Central memory CD4-positive, alpha-beta T cell (primary cell): ENCODE results near the gene CCR5.
A peak's percentile ranks its signal among the peaks of the same experiment; 100 is the strongest.
"Not testable (repeated sequence)": the region's sequence is repeated elsewhere in the genome, so short reads cannot be mapped to it uniquely, and the experiment has no call there.

Source experiments
- DNase-seq: peaks from one replicate; pipeline ENCODE4 v3.0.0; 2022
- total RNA-seq, 3 experiments: gene quantifications; one replicate each; lab custom pipeline; 2026; lab: John Stamatoyannopoulos, UW

Gene CCR5
- total RNA-seq: 0.07 to 0.19 (median 0.16) reads per million in 3 experiments

GRCh38 chr3:46370839-46371518, at the start of gene CCR5:
TSS of gene CCR5 (plus strand) at chr3:46370946. CDS start at chr3:46372903, 1,957 bp downstream.
- peak; percentile 45 for DNase-seq

GRCh38 chr3:46321461-46322104, 49.2 kb upstream of the CCR5 start:
- DNase-seq: no peak

- DNase-seq: no peak
Observed at GRCh38 chr3:46324036-46324435, 46.7 kb upstream of the CCR5 start.

GRCh38 chr3:46325645-46326300, 45.0 kb upstream of the CCR5 start:
- DNase-seq: no peak

GRCh38 chr3:46330676-46331075, 40.1 kb upstream of the CCR5 start:
- DNase-seq: not testable (repeated sequence)

- DNase-seq: no peak
Observed at GRCh38 chr3:46334741-46335478, 35.8 kb upstream of the CCR5 start.

GRCh38 chr3:46335541-46335940, 35.2 kb upstream of the CCR5 start:
- no peak for DNase-seq

GRCh38 chr3:46337911-46338310, 32.8 kb upstream of the CCR5 start:
- DNase-seq: no peak

- DNase-seq: no peak
Observed at GRCh38 chr3:46338840-46339239, 31.9 kb upstream of the CCR5 start.

GRCh38 chr3:46344476-46344875, 26.3 kb upstream of the CCR5 start:
- DNase-seq: no peak

- DNase-seq: no peak
Observed at GRCh38 chr3:46348823-46349482, 21.8 kb upstream of the CCR5 start.

- peak; percentile 57 for DNase-seq
Observed at GRCh38 chr3:46349484-46350261, 21.1 kb upstream of the CCR5 start.

- no peak for DNase-seq
Observed at GRCh38 chr3:46350262-46350565, 20.5 kb upstream of the CCR5 start.

GRCh38 chr3:46351646-46352045, 19.1 kb upstream of the CCR5 start:
- no peak for DNase-seq

- DNase-seq: peak; percentile 21
Observed at GRCh38 chr3:46353090-46353489, 17.7 kb upstream of the CCR5 start.

- peak; percentile 16 for DNase-seq
Observed at GRCh38 chr3:46353647-46354410, 16.9 kb upstream of the CCR5 start, which contains the start of gene CCR2. TSS of gene CCR2 (plus strand) at chr3:46354111. CDS start at chr3:46357528, 3,417 bp downstream.

GRCh38 chr3:46354478-46354877, 16.3 kb upstream of the CCR5 start:
- DNase-seq: no peak

GRCh38 chr3:46354984-46355383, 15.8 kb upstream of the CCR5 start:
- no peak for DNase-seq

GRCh38 chr3:46356276-46356675, 14.5 kb upstream of the CCR5 start:
- DNase-seq: no peak

GRCh38 chr3:46356909-46357308, 13.8 kb upstream of the CCR5 start:
- DNase-seq: no peak

- no peak for DNase-seq
Observed at GRCh38 chr3:46358466-46358865, 12.3 kb upstream of the CCR5 start.
